SIG-M5 (cell line): ENCODE results near the gene GAL3ST1.
"Not testable (repeated sequence)": the region's sequence is repeated elsewhere in the genome, so short reads cannot be mapped to it uniquely, and the experiment has no call there.

Source experiments
- DNase-seq: peaks from one replicate; lab custom pipeline; 2025; lab: John Stamatoyannopoulos, UW

GAL3ST1 gene, protein sequence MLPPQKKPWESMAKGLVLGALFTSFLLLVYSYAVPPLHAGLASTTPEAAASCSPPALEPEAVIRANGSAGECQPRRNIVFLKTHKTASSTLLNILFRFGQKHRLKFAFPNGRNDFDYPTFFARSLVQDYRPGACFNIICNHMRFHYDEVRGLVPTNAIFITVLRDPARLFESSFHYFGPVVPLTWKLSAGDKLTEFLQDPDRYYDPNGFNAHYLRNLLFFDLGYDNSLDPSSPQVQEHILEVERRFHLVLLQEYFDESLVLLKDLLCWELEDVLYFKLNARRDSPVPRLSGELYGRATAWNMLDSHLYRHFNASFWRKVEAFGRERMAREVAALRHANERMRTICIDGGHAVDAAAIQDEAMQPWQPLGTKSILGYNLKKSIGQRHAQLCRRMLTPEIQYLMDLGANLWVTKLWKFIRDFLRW

DNA sequence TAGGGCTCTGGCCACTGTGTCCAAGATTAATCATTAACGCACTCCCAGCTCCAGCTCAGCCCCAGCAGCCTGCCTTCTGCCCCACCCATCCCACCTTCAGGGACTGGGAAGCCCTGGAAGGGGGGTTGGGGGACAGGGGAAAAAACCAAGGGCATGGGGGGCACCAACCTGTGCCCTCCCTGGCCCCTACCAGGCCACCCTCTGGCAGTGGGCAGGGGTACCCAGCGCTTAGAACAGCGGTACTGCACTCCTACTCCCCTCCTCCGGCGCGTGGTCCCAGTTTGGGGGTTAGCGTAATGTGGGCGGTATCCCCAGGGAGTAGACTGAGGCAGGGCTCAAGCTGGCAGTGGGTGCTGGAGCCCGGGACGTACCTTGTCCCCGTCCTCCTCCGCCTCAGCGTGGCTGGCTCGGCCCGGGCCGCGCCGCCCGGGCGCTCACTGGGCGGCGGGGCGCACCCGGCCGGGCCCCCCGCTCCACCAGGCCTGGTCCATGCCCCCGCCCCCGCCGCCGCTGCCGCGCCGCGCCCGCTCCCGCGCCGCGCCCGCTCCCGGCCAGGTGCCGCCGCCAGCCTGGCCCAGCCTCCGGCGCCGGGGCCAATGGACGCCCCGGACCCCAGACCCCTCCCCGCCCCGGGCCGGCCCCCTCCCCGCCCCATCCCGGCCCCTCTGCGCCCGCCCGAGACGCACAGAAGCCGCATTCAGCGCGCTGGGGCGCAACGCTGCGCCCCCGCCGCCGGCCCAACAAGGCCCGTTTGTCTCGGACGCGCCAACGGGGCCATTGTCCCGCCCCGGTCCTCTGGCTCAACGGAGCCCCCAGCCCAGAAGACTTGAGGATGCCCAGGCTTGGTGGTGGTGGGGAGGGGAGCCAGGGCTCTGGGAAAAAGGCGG, at the start of gene GAL3ST1:
Gene GAL3ST1, minus strand, starts transcription at position 571 of the 887 bp plus-strand sequence. CDS start 17,273 bp downstream, outside the sequence.
- DNase-seq = no peak

DNA sequence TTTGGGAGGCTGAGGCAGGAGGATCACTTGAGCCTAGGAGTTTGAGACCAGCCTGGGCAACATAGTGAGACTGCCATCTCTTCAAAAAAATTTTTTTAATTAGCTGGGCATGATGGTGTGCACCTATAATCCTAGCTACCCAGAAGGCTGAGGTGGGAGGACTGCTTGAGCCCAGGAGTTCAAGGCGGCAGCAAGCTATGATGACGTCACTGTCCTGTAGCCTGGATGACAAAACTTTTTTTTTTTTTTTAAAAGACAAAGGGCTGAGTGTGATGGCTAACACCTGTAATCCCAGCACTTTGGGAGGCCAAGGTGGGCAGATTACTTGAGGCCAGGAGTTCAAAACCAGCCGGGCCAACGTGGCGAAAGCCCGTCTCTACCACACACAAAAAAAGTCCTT, 45.4 kb upstream of the GAL3ST1 start:
- not testable (repeated sequence) for DNase-seq

DNA sequence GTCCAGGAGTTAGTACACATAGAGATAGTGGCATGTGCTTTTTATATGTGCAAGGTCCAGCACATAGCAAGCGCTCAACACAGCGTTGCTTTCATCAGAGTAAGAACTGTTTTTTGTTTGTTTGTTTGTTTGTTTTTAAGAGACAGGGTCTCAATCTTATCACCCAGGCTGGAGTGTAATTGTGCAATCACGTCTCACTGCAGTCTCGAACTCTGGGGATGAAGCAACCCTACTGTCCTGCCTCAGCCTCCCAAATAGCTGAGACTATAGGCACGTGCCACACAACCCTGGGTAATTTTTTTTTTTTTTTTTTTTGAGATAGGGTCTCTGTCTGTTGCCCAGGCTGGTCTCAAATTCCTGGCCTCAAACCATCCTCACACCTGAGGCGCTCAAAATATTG, 43.4 kb upstream of the GAL3ST1 start:
- DNase-seq = no peak

DNA sequence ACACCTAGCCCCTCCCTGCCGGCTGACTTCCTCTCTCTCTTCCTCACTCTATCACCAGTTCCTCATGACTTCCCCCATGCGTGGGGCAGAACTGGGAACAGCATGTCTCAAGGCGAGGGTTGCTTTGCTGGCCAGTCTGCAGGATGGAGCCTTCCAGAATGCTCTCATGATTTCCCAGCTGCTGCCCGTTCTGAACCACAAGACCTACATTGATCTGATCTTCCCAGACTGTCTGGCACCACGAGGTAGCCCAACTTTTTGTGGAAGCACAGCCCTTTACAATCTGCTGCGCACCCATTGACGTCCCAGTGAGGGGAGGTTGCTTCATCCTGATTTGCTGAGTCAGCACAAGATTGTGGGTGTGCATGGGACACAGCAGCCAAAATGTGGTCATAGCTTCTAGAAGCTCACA, 41.1 kb upstream of the GAL3ST1 start:
- DNase-seq = no peak

DNA sequence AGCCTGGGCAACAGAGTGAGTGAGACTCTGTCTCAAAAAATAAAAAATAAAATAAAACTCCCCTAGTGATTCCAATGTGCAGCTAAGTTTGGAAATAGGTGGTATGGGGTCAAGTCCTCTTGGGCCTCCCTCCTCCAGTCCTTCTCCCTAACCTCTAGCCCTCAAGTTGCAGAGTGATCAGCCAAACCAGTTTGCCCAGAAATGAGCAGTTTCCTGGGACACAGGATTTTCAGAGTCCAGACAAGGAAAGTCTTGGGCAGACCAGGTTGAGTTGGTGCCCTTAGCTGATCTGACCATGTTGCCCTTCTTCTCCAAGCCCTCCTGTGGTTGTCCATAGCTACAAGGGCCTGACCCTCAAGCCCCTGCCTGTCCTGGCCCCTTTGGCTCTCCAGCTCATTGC, 40.4 kb upstream of the GAL3ST1 start:
- DNase-seq = no peak

DNA sequence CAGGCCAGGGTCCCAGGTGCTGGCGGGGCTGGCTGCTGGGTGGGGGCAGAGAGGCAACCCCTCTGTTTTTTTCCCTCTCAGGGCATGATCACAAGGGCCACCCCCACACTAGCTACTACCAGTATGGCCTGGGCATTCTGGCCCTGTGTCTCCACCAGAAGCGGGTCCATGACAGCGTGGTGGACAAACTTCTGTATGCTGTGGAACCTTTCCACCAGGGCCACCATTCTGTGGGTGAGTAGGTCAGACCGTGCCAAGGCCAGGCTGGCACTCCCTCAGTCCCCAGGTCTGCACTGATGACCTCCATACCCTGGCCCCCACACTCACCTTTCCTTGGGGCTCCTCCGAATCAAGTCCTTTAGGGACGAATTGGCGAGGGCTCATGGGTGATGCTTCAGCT, 39.8 kb upstream of the GAL3ST1 start:
- no peak for DNase-seq

DNA sequence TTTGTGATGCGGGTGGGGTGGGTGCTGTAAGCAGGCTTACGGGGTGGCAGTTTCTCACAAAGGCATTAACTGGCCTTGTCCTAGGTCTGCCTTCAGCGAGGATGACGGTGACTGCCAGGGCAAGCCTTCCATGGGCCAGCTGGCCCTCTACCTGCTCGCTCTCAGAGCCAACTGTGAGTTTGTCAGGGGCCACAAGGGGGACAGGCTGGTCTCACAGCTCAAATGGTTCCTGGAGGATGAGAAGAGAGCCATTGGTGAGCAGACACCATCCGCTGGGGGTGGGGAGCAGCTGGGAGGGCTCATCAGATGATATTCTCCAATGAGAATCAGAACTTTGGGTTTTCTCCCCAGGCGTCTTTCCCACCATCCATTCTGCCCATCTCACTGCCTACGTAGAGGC, 38.3 kb upstream of the GAL3ST1 start:
- no peak for DNase-seq

DNA sequence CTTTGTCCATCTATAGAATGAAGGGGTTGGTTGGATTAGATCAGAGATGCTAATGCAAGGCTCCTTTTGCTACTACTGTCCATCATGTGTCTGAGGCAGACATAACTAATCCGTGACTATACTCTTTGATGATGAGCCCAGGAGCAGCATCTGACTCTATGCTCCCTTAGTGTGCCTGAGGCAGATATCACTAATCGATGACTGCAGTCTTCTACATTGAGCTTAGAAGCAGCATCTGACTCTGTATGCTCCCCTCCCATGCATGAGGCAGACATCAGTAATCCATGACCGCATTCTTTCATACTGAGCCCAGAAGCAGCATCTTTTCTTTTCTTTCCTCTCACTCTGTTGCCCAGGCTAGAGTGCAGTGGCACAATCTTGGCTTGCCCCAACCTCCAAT, 36.7 kb upstream of the GAL3ST1 start:
- no peak for DNase-seq

DNA sequence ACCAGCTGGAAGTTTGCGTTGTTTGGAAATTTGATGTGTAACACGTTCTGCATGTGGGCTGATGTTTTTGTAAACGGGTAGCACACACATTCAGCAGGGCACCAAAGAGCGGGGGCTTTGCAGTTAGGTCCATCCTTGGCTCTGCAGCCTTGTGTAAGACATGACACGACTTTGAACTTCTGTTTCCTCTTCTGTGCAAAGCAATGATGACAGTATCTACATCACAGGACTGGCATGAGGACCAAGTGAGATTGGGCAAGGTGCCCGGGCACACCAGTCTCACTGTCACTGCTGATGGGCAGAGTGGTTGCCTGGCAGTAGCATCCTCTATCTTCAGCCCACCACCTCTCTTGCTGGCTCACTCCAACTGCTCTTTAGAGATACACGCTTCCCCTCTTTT, 35.8 kb upstream of the GAL3ST1 start:
- DNase-seq = no peak

DNA sequence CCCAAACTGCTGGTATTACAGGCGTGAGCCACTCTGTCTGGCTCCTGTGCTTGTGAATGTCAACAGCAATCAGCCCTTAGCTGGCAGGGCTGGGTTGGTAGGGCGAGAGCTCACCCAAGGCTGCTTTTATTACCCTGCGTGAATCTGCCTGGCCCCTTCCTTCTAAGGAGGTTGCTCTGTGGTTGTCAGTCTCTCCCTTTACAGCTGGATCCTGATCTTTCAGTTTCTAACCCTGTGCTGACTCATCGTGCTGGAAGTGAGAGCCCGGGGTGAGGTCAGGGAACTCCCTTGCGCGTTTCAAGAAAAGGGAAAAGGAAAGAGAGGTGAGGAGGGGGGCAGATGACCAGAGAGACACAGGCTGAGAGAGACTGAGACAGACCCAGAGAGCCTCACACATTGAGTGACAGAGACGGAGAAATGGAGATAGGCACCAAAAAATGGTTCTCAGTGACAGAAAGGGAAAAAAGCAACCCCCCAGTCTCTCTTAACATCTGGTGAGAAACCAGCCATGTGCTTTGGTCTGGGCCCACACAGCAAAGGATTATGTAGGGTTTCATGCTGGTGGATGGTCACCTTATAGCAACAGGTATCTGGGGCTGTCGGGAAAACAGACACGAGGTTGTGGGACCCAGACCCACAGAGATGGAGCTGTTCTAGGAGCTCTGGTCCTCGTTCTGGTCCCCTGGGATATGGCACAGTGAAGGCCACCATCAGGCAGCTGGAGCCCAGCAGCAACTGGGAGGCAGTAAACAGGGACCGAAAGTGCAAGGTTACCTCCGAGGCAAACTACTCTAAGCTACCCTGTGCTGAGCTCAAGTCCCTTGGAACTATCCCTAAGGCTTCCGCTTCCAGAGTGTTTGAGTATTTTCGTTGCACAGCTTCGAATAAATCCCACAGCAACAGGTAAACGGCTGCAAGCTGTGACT, 35.1 kb upstream of the GAL3ST1 start:
- DNase-seq = peak; percentile 39

DNA sequence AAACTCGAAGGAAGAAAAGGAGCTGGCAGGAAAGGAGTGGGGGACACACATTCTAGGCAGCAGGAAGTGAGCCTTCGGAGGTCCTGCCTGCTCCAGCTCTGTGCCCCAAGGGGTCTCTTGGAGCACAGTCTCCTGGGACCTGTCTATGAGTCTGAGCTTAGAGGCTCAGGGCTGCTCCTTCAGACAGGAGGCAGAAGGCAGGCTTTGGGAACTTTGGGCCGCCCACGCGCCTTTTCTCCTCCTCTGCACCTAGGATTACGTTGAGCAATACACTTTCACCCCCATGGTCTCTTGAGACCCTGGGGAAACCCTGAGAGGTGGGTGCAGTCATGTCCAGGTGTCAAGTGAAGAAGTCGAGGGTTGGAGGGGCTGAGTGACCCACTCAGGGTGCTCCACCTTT, 33.5 kb upstream of the GAL3ST1 start:
- no peak for DNase-seq

DNA sequence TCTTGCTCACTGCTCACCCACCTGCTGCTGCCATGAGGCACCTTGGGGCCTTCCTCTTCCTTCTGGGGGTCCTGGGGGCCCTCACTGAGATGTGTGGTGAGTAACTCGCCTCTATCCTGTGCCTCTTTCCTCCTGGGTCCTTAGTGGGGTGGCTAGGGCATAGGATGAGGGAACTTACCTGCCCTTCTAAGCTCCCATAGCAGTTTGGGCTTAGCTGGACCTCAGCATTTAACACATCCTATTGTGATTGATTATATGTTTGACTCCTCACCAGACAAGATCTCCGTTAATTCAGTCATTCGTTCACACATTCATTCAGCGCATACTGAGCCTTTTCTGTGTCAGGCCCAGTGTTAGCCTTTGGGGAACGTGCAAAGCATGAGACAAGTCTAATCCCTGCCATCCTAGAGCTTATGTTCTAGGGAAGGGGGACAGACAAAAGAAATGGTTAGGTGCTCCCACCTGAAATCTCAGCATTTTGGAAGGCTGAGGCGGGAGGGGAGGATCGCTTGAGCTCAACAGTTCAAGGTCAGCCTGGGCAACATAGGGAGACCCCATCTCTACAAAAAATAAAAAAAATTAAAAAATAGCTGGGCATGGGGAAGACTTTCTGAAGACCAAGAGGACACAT, 33.0 kb upstream of the GAL3ST1 start:
- no peak for DNase-seq

DNA sequence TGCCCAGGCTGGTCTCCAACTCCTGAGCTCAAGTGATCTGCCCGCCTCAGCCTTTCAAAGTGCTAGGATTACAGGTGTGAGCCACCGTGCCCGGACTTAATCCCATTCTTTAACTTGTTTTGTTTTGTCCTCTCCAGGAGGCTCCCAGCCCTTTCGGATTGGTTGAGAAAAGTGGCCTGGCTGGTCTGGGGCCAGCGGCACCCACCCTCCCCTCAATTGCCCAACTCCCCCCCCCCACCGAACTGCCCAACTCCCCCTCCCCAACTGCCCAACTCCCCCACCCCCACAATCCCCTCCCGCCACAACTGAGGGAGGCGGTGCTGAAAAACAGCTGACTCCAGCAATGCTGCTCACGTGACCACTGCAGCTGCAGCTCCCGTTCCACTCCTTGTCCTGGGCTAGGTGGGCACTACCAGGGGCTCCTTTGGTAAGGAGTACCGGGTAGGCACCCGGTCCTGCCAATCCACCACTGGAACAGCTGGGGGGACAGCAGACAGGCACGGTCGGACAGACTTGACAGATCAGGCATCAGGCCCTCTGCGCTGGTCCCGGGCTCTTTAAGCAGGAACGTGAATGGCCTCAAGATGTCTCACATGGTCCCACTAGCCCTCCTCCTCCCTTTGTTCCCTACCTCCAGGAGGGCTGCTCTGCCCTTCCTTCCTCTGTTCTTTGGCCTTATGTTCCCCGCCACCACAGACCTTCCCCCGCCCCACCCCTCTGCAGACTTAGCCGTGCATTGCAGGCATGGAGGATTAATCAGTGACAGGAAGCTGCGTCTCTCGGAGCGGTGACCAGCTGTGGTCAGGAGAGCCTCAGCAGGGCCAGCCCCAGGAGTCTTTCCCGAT, 32.2 kb upstream of the GAL3ST1 start, which contains the start of gene TCN2:
Gene TCN2, plus strand, starts transcription at position 720 of the 845 bp plus-strand sequence. CDS start 158 bp downstream, outside the sequence.
- no peak for DNase-seq

DNA sequence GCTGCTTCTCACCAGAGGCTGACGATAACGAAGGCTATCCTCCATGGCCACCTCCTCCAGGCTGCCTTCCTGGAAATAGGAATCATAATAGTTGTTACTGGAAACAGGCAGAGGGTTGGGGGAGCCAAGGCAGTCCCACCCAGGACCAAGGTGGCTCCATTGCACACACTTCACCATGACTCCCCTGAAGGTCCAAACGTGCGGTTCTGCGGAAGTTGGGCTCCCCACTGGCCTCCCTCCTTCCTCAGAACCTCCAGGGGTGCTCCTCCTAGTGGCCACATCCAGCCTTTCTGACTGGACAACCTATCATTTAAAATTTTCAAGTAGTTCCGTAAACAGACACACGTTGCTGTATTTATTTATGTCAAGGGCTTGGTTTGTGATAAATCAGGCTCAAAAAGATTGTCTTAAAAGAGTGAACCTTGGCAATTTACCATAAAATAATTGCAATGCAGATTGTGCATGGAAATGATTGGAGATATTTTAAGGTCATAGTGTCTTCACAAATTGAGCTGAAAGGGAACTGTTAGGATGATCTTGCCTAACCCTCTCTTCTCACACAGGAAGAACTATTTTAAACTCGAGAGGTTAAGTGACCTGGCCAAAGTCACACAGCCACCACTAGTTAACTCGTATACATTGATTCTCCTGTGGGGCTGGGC, 31.1 kb upstream of the GAL3ST1 start:
- DNase-seq = no peak

DNA sequence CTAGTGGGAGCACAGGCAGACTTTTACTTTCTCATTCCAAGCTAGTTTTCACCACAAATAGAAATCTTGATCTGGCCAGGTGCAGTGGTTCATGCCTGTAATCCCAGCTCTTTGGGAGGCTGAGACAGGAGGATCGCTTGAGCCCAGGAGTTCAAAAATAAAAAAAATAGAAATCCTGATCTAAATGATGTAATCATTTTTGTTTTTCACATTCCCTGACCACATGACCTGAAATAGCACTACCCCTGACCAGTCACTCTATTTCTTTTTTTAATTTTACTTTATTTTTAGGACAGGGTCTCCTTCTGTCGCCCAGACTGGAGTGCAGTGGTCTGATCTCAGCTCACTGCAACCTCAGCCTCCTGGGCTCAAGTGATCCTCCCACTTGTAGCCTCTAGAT, 30.3 kb upstream of the GAL3ST1 start:
- no peak for DNase-seq

DNA sequence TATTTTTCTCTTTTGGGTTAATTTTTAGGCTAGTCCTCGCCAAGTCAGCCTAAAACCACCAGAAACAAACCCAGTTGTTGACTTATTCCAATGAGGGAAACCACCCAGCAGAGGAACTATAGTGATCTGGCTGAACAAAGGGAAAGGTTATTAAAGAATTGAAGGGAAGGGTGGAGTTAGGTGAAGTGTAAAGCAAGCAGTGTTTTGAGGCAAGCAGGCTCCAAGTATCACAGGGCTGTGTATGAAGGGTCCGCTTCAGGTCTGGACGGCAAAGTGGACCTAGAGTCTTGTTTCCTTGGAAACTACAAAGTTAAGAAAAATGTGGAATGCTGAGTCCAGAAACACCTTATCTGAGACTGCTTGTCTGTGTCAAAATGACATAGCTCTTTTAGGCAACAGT, 29.3 kb upstream of the GAL3ST1 start:
- no peak for DNase-seq

DNA sequence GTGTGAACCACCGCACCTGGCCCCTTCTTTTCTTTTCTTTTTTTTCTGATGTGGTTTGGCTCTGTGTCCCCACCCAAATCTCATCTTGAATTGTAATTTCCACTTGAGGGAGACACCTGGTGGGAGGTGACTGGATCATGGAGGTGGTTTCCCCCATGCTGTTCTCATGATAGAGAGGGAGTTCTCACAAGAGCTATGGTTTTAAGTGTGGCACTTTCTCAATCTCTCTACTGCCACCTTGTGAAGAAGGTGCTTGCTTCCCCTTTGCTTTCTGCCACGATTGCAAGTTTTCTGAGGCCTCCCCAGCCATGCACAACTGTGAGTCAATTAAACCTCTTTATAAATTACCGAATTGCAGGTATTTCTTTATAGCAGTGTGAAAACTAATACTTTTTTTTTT, 27.6 kb upstream of the GAL3ST1 start:
- DNase-seq = no peak

DNA sequence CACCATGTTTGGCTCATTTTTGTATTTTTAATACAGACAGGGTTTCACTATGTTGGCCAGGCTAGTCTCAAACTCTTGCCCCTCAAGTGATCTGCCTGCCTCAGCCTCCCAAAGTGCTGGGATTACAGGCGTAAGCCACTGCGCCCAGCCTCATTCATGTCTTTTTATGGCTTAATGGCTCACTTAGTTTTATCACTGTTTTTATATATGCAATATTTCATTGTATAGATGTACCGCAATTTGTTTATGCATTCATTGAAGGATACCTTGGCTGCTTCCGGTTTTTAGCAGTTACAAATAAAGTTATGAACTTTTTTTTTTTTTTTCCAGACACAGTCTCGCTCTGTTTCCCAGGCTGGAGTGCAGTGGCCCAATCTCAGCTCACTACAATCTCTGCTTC, 27.0 kb upstream of the GAL3ST1 start:
- no peak for DNase-seq

DNA sequence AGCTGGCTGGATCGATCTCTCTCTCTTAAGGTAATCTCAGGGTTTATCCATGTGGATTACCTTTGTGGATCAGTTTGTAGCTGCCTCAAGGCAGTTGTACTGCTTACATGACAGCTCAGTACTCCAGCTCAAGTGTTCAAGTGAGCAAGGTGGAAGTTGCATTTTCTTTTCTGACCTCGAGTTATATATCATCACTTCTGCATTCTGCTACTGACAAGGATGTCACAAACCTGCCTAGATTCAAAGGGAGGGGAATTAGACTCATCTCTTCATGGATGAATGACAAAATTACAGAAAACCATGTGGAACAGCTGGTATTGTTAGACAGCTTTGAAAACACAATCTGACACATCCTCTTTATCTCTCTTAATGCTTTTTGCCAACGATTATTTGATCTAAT, 26.5 kb upstream of the GAL3ST1 start:
- DNase-seq = no peak

DNA sequence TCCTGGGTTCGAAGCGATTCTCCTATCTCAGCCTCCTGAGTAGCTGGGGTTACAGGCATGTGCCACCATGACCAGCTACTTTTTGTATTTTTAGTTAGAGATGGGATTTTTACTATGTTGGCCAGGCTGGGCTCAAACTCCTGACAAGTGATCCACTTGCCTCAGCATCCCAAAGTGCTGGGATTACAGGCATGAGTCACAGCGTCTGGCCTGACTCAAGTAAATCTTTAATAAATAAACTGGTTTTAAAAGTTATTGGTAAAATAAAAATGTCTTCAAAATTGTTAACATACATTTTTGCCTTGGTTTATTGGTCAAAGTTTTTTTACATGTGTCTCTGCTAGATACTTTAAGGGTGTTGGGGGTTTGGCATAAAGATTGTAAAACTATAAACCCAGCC, 24.5 kb upstream of the GAL3ST1 start:
- DNase-seq = no peak
